NOMO-1 treated with DMSO at 0.1 percent for 48 hours (cell line): ENCODE measurements around the gene USP48.

Source experiments
- DNase-seq: peaks from one replicate; lab custom pipeline; 2025; ENCODE audit not compliant: unreplicated experiment; lab: John Stamatoyannopoulos, UW

USP48 gene

DNA sequence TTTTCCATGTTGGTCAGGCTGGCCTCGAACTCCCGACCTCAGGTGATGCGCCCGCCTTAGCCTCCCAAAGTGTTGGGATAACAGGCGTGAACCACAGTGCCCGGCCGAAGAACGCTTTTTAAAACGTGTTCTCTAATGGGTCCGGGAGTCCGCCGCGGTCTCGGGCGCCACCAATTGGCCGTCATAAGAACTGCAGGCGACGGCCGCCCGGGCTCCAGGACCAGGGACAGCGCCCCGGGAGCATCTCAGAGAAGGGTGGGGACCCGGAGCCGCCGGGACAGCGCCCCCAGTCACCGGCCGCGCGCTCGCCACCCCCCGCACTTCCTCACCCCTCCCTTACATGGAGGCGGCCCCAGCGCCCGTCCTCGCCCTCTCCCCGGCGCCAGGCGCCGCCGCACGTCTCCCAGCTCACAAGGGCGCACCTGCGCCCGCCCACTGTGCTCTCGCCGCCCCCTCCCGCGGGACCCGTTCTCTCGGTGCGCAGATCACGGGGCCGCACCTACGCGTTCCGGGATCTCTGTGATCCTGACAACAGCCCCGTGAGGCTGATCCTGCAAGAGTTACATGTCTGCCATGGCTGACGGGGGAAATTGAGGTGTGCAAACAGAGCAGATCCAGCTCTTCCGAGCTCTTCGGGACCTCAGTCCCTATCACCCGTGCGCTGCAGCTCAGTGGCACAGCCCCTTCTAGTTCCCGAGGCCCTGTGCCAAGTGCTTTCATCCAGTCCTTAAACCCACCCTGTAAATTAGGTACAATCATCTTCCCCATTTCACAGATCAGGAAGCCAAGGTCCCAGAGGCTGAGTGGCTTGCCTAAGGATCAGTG lies 123.6 kb downstream of the USP48 start:
- DNase-seq, result peak; percentile 72

DNA sequence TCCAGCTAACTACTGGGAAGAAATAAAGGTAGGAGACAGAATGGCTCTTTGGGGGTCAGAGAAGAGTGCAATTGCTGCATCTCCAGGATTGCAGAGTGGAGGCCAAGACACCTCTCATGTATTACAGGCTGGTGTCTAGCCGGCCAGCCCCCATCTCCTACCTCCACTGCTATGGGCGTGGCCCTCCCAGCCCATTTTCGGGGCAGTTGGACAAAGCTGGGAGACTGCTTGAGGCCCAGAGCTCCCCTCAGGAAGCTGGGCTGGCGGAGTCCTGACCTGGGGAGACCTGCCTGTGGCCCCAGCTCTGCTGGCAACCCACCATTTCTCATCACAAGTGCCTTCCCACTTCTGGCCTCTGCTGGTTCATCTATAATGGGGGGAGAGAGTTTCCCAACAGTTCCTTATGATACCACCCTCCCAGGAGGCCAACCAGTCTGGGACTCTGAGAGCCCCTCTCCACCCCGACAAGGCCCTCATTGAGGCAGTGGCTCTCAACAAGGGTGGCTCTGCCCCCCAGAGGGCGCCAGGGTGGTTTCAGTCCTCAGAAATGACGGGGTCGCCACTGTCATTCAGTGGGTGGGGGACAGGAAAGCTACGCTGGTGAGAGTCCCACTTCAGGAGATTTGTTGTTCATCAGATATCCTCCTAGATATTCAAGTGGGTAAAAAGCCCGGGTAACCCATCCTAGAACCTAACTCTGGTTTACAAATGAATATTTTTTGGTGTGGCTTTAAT lies 125.3 kb downstream of the USP48 start:
- DNase-seq, result no peak

DNA sequence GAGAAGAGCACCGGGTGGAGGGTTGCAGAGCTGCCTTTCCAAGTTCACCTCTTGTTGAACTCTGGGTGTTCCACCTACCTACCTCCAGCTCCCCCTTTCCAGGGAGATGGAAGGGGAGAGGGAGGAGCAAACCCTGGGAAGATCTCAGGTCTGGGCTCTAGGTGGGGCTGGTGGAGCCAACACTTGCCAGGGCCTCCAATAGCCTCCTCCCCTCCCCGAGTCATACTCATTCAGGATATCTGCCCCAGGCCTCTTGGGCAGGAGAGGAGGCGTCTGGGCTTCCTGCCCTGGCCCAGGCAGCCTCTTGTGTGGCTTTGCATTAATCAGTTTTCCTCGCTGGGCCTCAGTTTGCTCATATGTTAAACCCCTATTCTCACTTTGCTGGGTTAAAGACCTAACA lies 127.2 kb downstream of the USP48 start:
- no peak for DNase-seq

DNA sequence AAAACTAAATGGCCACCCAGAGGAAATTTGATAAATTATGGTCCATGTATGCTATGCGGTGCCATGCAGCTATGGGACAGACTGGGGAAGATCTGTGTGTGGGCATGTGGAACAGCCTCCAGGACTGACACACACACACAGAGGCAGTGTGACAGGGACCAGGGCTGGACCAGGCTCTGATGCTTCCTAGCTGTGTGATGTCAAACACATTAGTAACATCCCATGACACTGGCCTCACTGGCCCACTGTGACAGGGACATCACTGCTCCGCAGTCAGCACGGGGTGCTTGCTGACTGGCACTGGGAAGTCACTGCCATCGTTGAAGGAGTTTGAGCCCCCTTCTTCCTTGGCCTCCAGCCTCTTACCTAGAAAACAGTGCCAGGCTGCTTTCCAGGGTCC lies 127.7 kb downstream of the USP48 start:
- DNase-seq, result no peak

- no peak for DNase-seq
Observed at GRCh38 chr1:21654209-21654608, 128.7 kb downstream of the USP48 start.

DNA sequence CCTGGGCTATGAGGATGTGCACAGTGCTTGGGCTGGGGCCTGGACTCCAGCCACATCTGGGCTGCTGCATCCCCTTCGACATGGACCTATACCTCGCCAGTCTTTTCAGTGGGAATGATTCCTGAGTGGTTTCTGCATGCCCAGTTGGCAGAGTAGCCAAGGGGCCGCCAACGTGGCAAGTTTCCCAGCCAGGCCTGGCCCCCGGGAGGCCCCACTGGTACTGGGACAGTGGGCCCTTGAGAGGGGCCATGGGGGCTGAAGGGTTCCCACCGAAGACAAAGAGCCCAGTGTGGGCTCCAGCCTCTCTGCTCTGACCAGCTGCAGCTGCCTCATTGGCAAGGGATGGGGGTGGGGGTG lies 129.2 kb downstream of the USP48 start:
- DNase-seq, result no peak

GRCh38 chr1:21652937-21653743 lies 129.8 kb downstream of the USP48 start:
- no peak for DNase-seq

GRCh38 chr1:21652101-21652936 lies 130.6 kb downstream of the USP48 start:
- DNase-seq, result no peak

- DNase-seq, result no peak
Observed at GRCh38 chr1:21651214-21652042, 131.5 kb downstream of the USP48 start.

- no peak for DNase-seq
Observed at GRCh38 chr1:21650400-21650799, 132.5 kb downstream of the USP48 start.

GRCh38 chr1:21649315-21649714 lies 133.6 kb downstream of the USP48 start:
- no peak for DNase-seq

- no peak for DNase-seq
Observed at GRCh38 chr1:21648791-21649190, 134.2 kb downstream of the USP48 start.

GRCh38 chr1:21648352-21648730 lies 134.6 kb downstream of the USP48 start:
- DNase-seq, result no peak

DNA sequence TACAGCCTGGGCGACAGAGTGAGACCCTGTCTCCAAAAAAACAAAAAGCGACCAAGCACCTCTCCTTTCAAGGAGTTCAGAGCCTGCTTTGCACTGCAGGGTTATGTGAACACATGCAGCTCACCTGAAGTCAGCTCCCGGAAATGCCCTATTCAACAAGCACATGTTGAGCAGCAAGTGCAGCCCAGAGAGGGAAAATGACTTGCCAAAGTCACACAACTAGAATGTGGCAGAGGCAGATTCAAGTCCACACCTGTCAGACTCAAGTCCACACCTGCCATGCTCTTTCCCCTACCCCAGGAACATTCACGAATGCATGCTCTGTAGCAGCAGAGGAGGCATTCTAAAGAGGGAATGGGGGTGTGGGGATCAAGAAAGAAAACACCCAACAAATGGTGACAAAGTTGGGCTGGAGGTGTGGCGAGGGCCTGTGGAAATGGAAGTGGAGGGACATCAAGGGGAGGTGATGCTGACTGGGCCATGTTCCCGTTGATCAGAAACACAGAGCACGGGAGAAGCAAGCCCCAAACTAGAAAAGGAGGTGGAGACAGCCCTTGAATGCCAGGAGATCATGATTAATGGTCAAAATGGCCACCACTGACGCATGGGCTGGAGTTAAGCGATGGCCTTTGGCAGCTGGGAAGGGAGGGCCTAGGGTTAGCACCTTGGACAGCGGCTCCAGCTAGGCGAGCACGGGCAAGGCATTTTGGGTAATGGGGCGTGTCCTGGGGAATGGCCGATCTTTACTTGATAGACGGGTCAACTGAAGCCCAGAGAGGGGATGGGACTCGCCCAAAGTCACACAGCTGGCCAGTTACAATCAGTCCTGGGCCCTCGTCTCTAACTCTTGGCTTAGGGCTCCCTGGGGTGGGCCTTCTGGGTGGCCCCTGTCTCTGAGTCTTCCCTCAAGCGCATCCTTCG lies 135.3 kb downstream of the USP48 start:
- DNase-seq, result peak; percentile 52

GRCh38 chr1:21645550-21645949 lies 137.4 kb downstream of the USP48 start:
- DNase-seq, result no peak

DNA sequence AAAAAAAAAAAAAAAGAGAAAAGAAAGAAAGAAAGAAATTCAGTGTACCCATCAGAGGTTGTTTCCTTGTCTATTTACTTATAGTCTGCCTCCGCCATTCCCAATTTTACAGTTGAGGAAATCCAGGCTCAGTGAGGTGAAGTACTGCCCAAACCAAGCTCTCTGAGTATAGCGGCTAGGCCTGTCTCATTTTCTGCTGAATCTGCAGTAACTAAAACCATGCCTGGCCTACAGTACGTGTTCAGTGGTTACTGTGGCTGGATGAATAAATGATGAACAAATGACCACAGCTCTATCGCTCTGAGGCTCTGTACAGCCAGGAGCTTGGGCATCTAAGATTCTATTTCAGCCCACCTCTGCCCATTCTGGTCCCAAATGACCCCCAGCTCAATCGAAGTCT lies 138.0 kb downstream of the USP48 start:
- no peak for DNase-seq

DNA sequence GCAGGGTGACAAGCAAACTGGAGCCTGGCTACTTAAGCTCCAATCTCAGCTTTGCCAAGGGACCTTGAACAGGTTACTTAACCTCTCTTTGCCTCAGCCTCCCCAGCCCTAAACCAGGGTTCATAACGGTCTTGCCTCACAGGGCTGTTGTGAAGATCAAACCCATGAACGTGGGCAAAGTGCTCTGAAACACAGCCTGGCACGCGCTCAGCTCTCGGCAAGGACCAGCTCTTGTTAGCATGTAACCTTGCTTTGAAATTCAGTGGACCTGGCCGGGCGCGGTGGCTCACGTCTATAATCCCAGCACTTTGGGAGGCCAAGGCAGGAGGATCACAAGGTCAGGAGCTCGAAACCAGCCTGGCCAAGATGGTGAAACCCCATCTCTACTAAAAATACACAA lies 138.6 kb downstream of the USP48 start:
- DNase-seq, result no peak

DNA sequence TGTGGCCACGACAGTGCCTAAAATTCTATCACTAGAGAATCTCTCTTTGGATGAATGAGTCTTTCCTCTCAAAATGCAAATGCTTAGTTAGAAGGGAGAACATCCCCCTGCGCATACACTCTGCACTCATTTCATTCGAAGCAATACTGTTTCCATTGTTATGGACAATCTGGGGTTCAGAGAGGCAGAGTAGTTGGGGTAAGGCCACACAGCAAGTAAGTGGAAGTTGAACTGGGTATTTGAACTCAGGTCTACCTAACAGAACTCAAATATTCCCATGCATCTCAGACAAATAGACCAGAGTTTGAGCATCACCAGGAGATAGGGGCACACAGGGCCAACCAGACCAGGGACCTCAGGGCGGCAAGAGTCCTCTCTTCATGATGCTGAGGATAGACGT lies 139.3 kb downstream of the USP48 start:
- DNase-seq, result no peak
